GM12878 (cell line): ENCODE data around the gene CASK. TPM values are rescaled to one million over a fixed set of nuclear protein-coding genes. Genes with fewer than 3 reads are reported as not detected.

ENCODE experiments used
- ATAC-seq: fragments of 200-7000 bp; cut with Tn5 transposase; 3 replicates; pipeline ENCODE4 v1.9.1; 2020; ENCODE audit warnings: mild to moderate bottlenecking, moderate library complexity
- BruUV-seq: library from RNA; stranded (reverse); fragments of 400-500 nt; replicated peaks from 2 replicates; lab custom pipeline; 2021; lab: Mats Ljungman, UMichigan
- CTCF ChIA-PET: fragments of 300-600 bp; sonication (Branson Sonifier 250); formaldehyde crosslinking; extraction: SDS; loops from one replicate; lab custom pipeline; 2021; ENCODE audit warnings: inconsistent platforms; lab: Yijun Ruan, JAX
- POLR2A ChIA-PET: fragments of 350-600 bp; formaldehyde crosslinking; extraction: SDS; loops from one replicate; lab custom pipeline; 2021; ENCODE audit warnings: inconsistent platforms; lab: Charles Lee
- RAD21 ChIA-PET: fragments of 300-600 bp; sonication (Branson Sonifier 250); formaldehyde crosslinking; loops from one replicate; lab custom pipeline; 2023; ENCODE audit warnings: antibody characterized with exemption; ENCODE audit not compliant: unreplicated experiment; lab: Charles Lee
- SMC1A ChIA-PET: fragments of 300-600 bp; sonication (Branson Sonifier 250); formaldehyde crosslinking; loops from one replicate; lab custom pipeline; 2023; ENCODE audit not compliant: unreplicated experiment, uncharacterized antibody; lab: Charles Lee
- DNase-seq: peaks from one replicate; pipeline ENCODE4 v3.0.0-alpha.2; 2011; ENCODE audit warnings: low read depth, low spot score
- FAIRE-seq: peaks from 3 replicates; lab custom pipeline; 2011; peaks lifted over from hg19 to GRCh38; lab: Jason Lieb, UNC
- H2AFZ ChIP-seq: 2 replicates; pipeline ENCODE4 v1.6.0; 2011; ENCODE audit warnings: low read depth, low read length, control low read depth; ENCODE audit not compliant: control insufficient read depth
- H3K27ac ChIP-seq: 2 replicates; pipeline ENCODE4 v1.5.1; 2011; ENCODE audit warnings: control low read depth; ENCODE audit not compliant: control insufficient read depth, insufficient read depth
- H3K27me3 ChIP-seq, 2 experiments: replicated peaks in 1 of 2; 2 replicates each; pipeline versions ENCODE4 v1.6.0 to v1.6.1; 2011; ENCODE audit warnings: low read length in 1 of 2; ENCODE audit not compliant: control insufficient read depth in 2 of 2, insufficient read depth in 2 of 2
- H3K36me3 ChIP-seq, 2 experiments: 2 replicates each; pipeline ENCODE4 v1.5.1; 2011; ENCODE audit warnings: low read length in 1 of 2; ENCODE audit not compliant: control insufficient read depth in 2 of 2, insufficient read depth in 2 of 2
- H3K4me1 ChIP-seq: 2 replicates; pipeline ENCODE4 v1.6.1; 2011; ENCODE audit warnings: mild to moderate bottlenecking, low read length, moderate library complexity, mixed read lengths; ENCODE audit not compliant: control insufficient read depth, insufficient read depth
- H3K4me2 ChIP-seq: 2 replicates; pipeline ENCODE4 v1.6.0; 2011; ENCODE audit warnings: control low read depth; ENCODE audit not compliant: control insufficient read depth, insufficient read depth
- H3K4me3 ChIP-seq: fragments of 200-600 bp; sonication (generic); 2 replicates; pipeline ENCODE4 v1.5.1; 2016
- H3K79me2 ChIP-seq: 2 replicates; pipeline ENCODE4 v1.6.0; 2011; ENCODE audit warnings: low read length; ENCODE audit not compliant: control insufficient read depth, insufficient read depth
- H3K9ac ChIP-seq: 2 replicates; pipeline ENCODE4 v1.8.0; 2011; ENCODE audit warnings: low read length, control low read depth, mixed read lengths; ENCODE audit not compliant: control insufficient read depth, insufficient read depth
- H3K9me3 ChIP-seq: replicated peaks from 3 replicates; pipeline ENCODE4 v1.5.1; 2011; ENCODE audit warnings: mild to moderate bottlenecking, low read length; ENCODE audit not compliant: control insufficient read depth, insufficient read depth
- H4K20me1 ChIP-seq: 2 replicates; pipeline ENCODE4 v1.6.0; 2011; ENCODE audit not compliant: control insufficient read depth, insufficient read depth
- BCLAF1 ChIP-seq: fragments of 450-650 bp; IDR thresholded peaks from 2 replicates; pipeline ENCODE4 v1.6.1; 2017; ENCODE audit warnings: antibody characterized with exemption, mild to moderate bottlenecking, moderate library complexity
- CBX3 ChIP-seq: fragments of 200-600 bp; sonication (generic); IDR thresholded peaks from 2 replicates; pipeline ENCODE4 v1.6.1; 2016; ENCODE audit warnings: low read depth, borderline replicate concordance
- GABPA ChIP-seq: IDR thresholded peaks from 2 replicates; pipeline ENCODE4 v1.6.1; 2014; ENCODE audit warnings: antibody characterized with exemption, low read depth, mild to moderate bottlenecking, inconsistent platforms
- MTA2 ChIP-seq: fragments of 450-650 bp; IDR thresholded peaks from 2 replicates; pipeline ENCODE4 v1.6.1; 2016; ENCODE audit warnings: low read depth, mild to moderate bottlenecking, moderate library complexity
- NFYB ChIP-seq: IDR thresholded peaks from 2 replicates; pipeline ENCODE4 v1.6.1; 2011; ENCODE audit warnings: low read depth, mild to moderate bottlenecking, low read length, improper control_type of control experiment, moderate library complexity; ENCODE audit not compliant: insufficient read depth
- SP1 ChIP-seq: IDR thresholded peaks from one replicate; pipeline ENCODE4 v1.6.1; 2011; ENCODE audit warnings: low read depth, low read length
- STAT1 ChIP-seq: fragments of 450-650 bp; conservative IDR thresholded peaks from 2 replicates; pipeline ENCODE4 v1.6.1; 2014; ENCODE audit warnings: antibody characterized with exemption, mild to moderate bottlenecking
- TCF12 ChIP-seq: IDR thresholded peaks from 2 replicates; pipeline ENCODE4 v1.6.1; 2011; ENCODE audit warnings: low read depth, mild to moderate bottlenecking, low read length
- ZNF217 ChIP-seq: fragments of 450-650 bp; IDR thresholded peaks from 2 replicates; pipeline ENCODE4 v1.6.1; 2017; ENCODE audit warnings: antibody characterized with exemption, mild to moderate bottlenecking
- ZNF274 ChIP-seq: IDR thresholded peaks from one replicate; pipeline ENCODE4 v1.8.0; 2011; ENCODE audit not compliant: insufficient read length, insufficient read depth
- ZNF687 ChIP-seq: fragments of 450-650 bp; IDR thresholded peaks from 2 replicates; pipeline ENCODE4 v1.6.1; 2017; ENCODE audit warnings: mild to moderate bottlenecking, moderate library complexity
- WGBS: methylation state at CpG from one replicate; pipeline ENCODE4 v1.1.6; 2016; ENCODE audit warnings: low lambda C conversion rate; ENCODE audit not compliant: insufficient replicate concordance, insufficient coverage; ENCODE audit errors: missing lambda C conversion rate; 5-methylcytosine and 5-hydroxymethylcytosine counted together
- in situ Hi-C: fragments of 300-500 bp; cut with MboI; formaldehyde crosslinking; loops from 9 replicates; pipeline ENCODE4 v1.14.3; 2018; ENCODE audit warnings: mixed read lengths
- intact Hi-C: fragments of 100-400 bp; cut with micrococcal nuclease; formaldehyde crosslinking; loops from one replicate; pipeline ENCODE4 v1.14.2; 2022; ENCODE audit not compliant: unreplicated experiment
- polyA plus RNA-seq, 11 experiments: library from polyadenylated mRNA; depleted of rRNA in 4 of 11; unstranded in 6 of 11; stranded (reverse) in 5 of 11; fragments of >200 nt; fragmentation: Nextera tagmentation in 4 of 11; fragmentation: Illumina TruSeq in 1 of 11; extraction: Ambion mirVana in 4 of 11; extraction: Trizol in 1 of 11; gene quantifications; 1 replicate in 1 of 11; 2 replicates in 10 of 11; pipeline versions ENCODE4 v1.2.1 to v1.2.3, GENCODE V29; 2011 to 2016; ENCODE audit warnings: inconsistent platforms in 2 of 11, missing spikeins in 2 of 11, low read depth in 1 of 11
- total RNA-seq, 4 experiments: library from RNA; depleted of rRNA in 3 of 4; stranded (reverse); fragments of >200 nt in 3 of 4; fragmentation: Illumina TruSeq in 1 of 4; extraction: Trizol in 1 of 4; gene quantifications; 2 replicates each; pipeline versions ENCODE4 v1.2.1 to v1.2.3, GENCODE V29; 2013 to 2021

The CASK gene
- total and polyA plus RNA-seq, 10 of the 15 experiments (the other 5 are each of a cell fraction or from before 2014, with no cell fraction given) = 0.60 to 45.9 (median 4.8) TPM

- DNase-seq (no peak), FAIRE-seq (no peak)
- Histone ChIP-seq H3K9ac (no peak overlapping the region), H3K4me1 (peaks cover 3% of the 10 kb centered on the region; the same call in 1 of the 2 replicates), H3K27ac (no peak overlapping the region)
- TF ChIP-seq NFYB = no peak
- no peak for TF ChIP-seq MTA2
- TF ChIP-seq, all 136 proteins: peak for 0
- in situ Hi-C loops = no loop called here
- Histone ChIP-seq H3K27me3 (no peaks in the 10 kb centered on the region), H3K79me2 (no peaks in the 10 kb centered on the region), H4K20me1 (no peaks in the 10 kb centered on the region), H3K9me3 (no peaks in the 10 kb centered on the region), H2AFZ (no peak overlapping the region), H3K4me3 (no peak overlapping the region), H3K36me3 (no peaks in the 10 kb centered on the region), H3K4me2 (no peak overlapping the region)
- RAD21 ChIA-PET = interaction anchor here (1.0 to 1.3 kb wide), 2 partner anchors 43 to 71 kb away, joined by 3 read pairs; no protein-coding TSS in a partner anchor
- intact Hi-C loops = no loop called here
- POLR2A ChIA-PET = no interaction called here
- BruUV-seq = no TSS peak
- ATAC-seq = no peak
- WGBS = 38% methylated on average over 1 of the region's 1 CpG
- CTCF ChIA-PET = interaction anchor here (1.0 kb wide), 1 partner anchor 12 kb away, joined by 4 read pairs; no protein-coding TSS in a partner anchor
- SMC1A ChIA-PET = interaction anchor here (0.9 to 4.1 kb wide), 3 partner anchors 11 to 34 kb away, joined by 3 to 15 read pairs (median 4); no protein-coding TSS in a partner anchor
Observed at GRCh38 chrX:41875142-41875541, 48.2 kb downstream of the CASK start.

- RAD21 ChIA-PET = no interaction called here
- Histone ChIP-seq H3K9ac (no peak overlapping the region), H3K27ac (no peak overlapping the region), H3K4me1 (peaks cover 3% of the 10 kb centered on the region; the same call in 1 of the 2 replicates), H3K4me3 (no peak overlapping the region), H2AFZ (no peak overlapping the region), H4K20me1 (no peaks in the 10 kb centered on the region), H3K9me3 (no peaks in the 10 kb centered on the region), H3K27me3 (no peaks in the 10 kb centered on the region), H3K4me2 (no peak overlapping the region), H3K36me3 (peaks cover 0 to 2% of the 10 kb centered on the region in 2 experiments; a peak in 1 of 4 replicates), H3K79me2 (no peaks in the 10 kb centered on the region)
- SMC1A ChIA-PET = no interaction called here
- in situ Hi-C loops = no loop called here
- FAIRE-seq (no peak), DNase-seq (no peak), ATAC-seq (peak; percentile 89)
- 67% methylated on average over 2 of the region's 2 CpGs for WGBS
- CTCF ChIA-PET = no interaction called here
- no TSS peak for BruUV-seq
- intact Hi-C loops = no loop called here
- POLR2A ChIA-PET = no interaction called here
- TF ChIP-seq GABPA (no peak), ZNF274 (no peak), ZNF217 (no peak), ZNF687 (no peak), TCF12 (no peak), SP1 (no peak), BCLAF1 (no peak), CBX3 (no peak), STAT1 (no peak)
Observed at GRCh38 chrX:41870719-41871151, 52.6 kb downstream of the CASK start.
